ENCODE results near the gene DOC2A. TPM values are rescaled to one million over a fixed set of nuclear protein-coding genes. Genes with fewer than 3 reads are reported as not detected.

The DOC2A gene
- total RNA-seq, 1 experiment from 2014 or later, result 3.2 TPM

GRCh38 chr16:30054451-30054850 is 43.6 kb upstream of the DOC2A start:
- POLR2A ChIA-PET (ENCODE audit: low non-redundant PET), result interaction anchor here (0.6 kb wide), 1 partner anchor 583 kb away, joined by 5 read pairs; no protein-coding TSS in a partner anchor
- Histone ChIP-seq H3K4me1 (ENCODE audit: insufficient read depth, low read length, poor library complexity, severe bottlenecking) (peaks cover 9% of the 10 kb centered on the region), H3K27ac (ENCODE audit: low read depth, low read length, poor library complexity, severe bottlenecking) (no peak overlapping the region), H3K9me3 (ENCODE audit: low read depth, low read length, poor library complexity, severe bottlenecking) (no peaks in the 10 kb centered on the region), H3K36me3 (ENCODE audit: insufficient read depth, low read length, poor library complexity, severe bottlenecking) (peaks cover 21% of the 10 kb centered on the region), H3K27me3 (replicated peaks; ENCODE audit: insufficient read depth, low read depth, low read length, poor library complexity) (no peaks in the 10 kb centered on the region), H3K4me3 (ENCODE audit: low read depth, low read length, poor library complexity, severe bottlenecking) (peak overlapping the region; percentile 85)
- CTCF ChIA-PET, result no interaction called here
- TF ChIP-seq CTCF (conservative IDR thresholded peaks at IDR 0.05; ENCODE audit: low read depth, low read length) (no peak), EZH2 (IDR thresholded peaks at IDR 0.05; ENCODE audit: borderline replicate concordance, low read depth, low read length, poor library complexity, severe bottlenecking) (no peak)
- DNase-seq (ENCODE audit: low spot score), result no peak
- BruUV-seq (replicated peaks), result no TSS peak
- intact Hi-C loops (cut with micrococcal nuclease; ENCODE audit: unreplicated experiment), result no loop called here

GRCh38 chr16:30053376-30054015 is 42.7 kb upstream of the DOC2A start:
- ChIA-PET CTCF (interaction anchor here (1.1 kb wide), 1 partner anchor 22 kb away, joined by 3 read pairs; the partner anchor contains the start of gene TLCD3B), POLR2A (ENCODE audit: low non-redundant PET) (no interaction called here)
- TSS peak; percentile 50 for BruUV-seq (replicated peaks)
- H3K4me1 ChIP-seq (ENCODE audit: insufficient read depth, low read length, poor library complexity, severe bottlenecking), result peaks cover 9% of the 10 kb centered on the region
- peak; percentile 92 for DNase-seq (ENCODE audit: low spot score)
- H3K4me3 ChIP-seq (ENCODE audit: low read depth, low read length, poor library complexity, severe bottlenecking), result peak overlapping the region; percentile 85
- intact Hi-C loops (cut with micrococcal nuclease; ENCODE audit: unreplicated experiment), result no loop called here
- H3K9me3 ChIP-seq (ENCODE audit: low read depth, low read length, poor library complexity, severe bottlenecking), result no peaks in the 10 kb centered on the region
- H3K36me3 ChIP-seq (ENCODE audit: insufficient read depth, low read length, poor library complexity, severe bottlenecking), result peaks cover 15% of the 10 kb centered on the region
- peak overlapping the region; percentile 81 for H3K27ac ChIP-seq (ENCODE audit: low read depth, low read length, poor library complexity, severe bottlenecking)
- no peaks in the 10 kb centered on the region for H3K27me3 ChIP-seq (replicated peaks; ENCODE audit: insufficient read depth, low read depth, low read length, poor library complexity)
- TF ChIP-seq EZH2 (IDR thresholded peaks at IDR 0.05; ENCODE audit: borderline replicate concordance, low read depth, low read length, poor library complexity, severe bottlenecking) (no peak), CTCF (conservative IDR thresholded peaks at IDR 0.05; ENCODE audit: low read depth, low read length) (no peak)

GRCh38 chr16:30052671-30053372 is 42.0 kb upstream of the DOC2A start:
- H3K27ac ChIP-seq (ENCODE audit: low read depth, low read length, poor library complexity, severe bottlenecking), result peak overlapping the region; percentile 81
- intact Hi-C loops (cut with micrococcal nuclease; ENCODE audit: unreplicated experiment), result no loop called here

More at GRCh38 chr16:30052671-30053372, 42.0 kb upstream of the DOC2A start:
- peak; percentile 95 for DNase-seq (ENCODE audit: low spot score)
- H3K36me3 ChIP-seq (ENCODE audit: insufficient read depth, low read length, poor library complexity, severe bottlenecking), result peaks cover 13% of the 10 kb centered on the region
- H3K4me1 ChIP-seq (ENCODE audit: insufficient read depth, low read length, poor library complexity, severe bottlenecking), result peaks cover 9% of the 10 kb centered on the region
- H3K4me3 ChIP-seq (ENCODE audit: low read depth, low read length, poor library complexity, severe bottlenecking), result peak overlapping the region; percentile 85
- H3K9me3 ChIP-seq (ENCODE audit: low read depth, low read length, poor library complexity, severe bottlenecking), result no peaks in the 10 kb centered on the region
- POLR2A ChIA-PET (ENCODE audit: low non-redundant PET), result no interaction called here
- no peaks in the 10 kb centered on the region for H3K27me3 ChIP-seq (replicated peaks; ENCODE audit: insufficient read depth, low read depth, low read length, poor library complexity)
- CTCF ChIA-PET, result interaction anchor here (1.1 kb wide), 1 partner anchor 21 kb away, joined by 3 read pairs; the partner anchor contains the start of gene TLCD3B
- BruUV-seq (replicated peaks), result no TSS peak
- TF ChIP-seq CTCF (conservative IDR thresholded peaks at IDR 0.05; ENCODE audit: low read depth, low read length) (no peak), EZH2 (IDR thresholded peaks at IDR 0.05; ENCODE audit: borderline replicate concordance, low read depth, low read length, poor library complexity, severe bottlenecking) (no peak)

All from A673 (cell line).